OCI-LY7 (cell line): ENCODE measurements around the gene ZNF705A.
"Not testable (repeated sequence)": the region's sequence is repeated elsewhere in the genome, so short reads cannot be mapped to it uniquely, and the experiment has no call there.

ENCODE experiments used
- EZH2phosphoT487 ChIP-seq: fragments of 200-600 bp; sonication (generic); IDR thresholded peaks from 2 replicates; pipeline ENCODE4 v1.6.1; 2018; ENCODE audit warnings: low read depth, borderline replicate concordance, mild to moderate bottlenecking, mixed run types, antibody characterized with exemption, low read length, moderate library complexity, mixed read lengths
- TF ChIP-seq, protein P1 (sequence below): fragments of 200-600 bp; sonication (generic); conservative IDR thresholded peaks from 2 replicates; pipeline ENCODE4 v1.5.1; 2014; ENCODE audit warnings: mild to moderate bottlenecking, antibody characterized with exemption, low read length, moderate library complexity, mixed read lengths

DNA sequence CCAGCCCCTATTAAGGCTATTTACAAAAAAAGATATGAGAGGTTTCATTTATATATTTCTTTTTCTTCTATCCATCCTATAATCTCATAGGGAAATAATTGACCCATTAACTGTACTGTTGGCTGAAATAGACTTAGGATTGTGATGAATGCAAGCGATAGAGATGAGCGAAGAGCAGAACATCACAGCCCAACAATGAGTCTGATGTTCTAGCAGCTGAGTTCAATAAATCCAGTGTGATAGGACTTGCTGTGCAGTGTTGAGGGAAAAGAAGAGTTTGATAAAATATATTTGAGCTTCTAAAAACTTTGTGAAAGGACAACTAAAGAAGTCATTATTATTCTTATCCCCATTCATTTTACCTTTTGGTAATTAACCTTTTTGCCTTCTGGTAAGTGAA lies 16.1 kb downstream of the ZNF705A start:
- TF ChIP-seq, protein P1, sequence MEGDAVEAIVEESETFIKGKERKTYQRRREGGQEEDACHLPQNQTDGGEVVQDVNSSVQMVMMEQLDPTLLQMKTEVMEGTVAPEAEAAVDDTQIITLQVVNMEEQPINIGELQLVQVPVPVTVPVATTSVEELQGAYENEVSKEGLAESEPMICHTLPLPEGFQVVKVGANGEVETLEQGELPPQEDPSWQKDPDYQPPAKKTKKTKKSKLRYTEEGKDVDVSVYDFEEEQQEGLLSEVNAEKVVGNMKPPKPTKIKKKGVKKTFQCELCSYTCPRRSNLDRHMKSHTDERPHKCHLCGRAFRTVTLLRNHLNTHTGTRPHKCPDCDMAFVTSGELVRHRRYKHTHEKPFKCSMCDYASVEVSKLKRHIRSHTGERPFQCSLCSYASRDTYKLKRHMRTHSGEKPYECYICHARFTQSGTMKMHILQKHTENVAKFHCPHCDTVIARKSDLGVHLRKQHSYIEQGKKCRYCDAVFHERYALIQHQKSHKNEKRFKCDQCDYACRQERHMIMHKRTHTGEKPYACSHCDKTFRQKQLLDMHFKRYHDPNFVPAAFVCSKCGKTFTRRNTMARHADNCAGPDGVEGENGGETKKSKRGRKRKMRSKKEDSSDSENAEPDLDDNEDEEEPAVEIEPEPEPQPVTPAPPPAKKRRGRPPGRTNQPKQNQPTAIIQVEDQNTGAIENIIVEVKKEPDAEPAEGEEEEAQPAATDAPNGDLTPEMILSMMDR, result not testable (repeated sequence)
- TF ChIP-seq EZH2phosphoT487, result not testable (repeated sequence)
